Measurements from ENCODE around the gene AKR1B15.
"Not testable (repeated sequence)": the region's sequence is repeated elsewhere in the genome, so short reads cannot be mapped to it uniquely, and the experiment has no call there.

Gene AKR1B15

DNA sequence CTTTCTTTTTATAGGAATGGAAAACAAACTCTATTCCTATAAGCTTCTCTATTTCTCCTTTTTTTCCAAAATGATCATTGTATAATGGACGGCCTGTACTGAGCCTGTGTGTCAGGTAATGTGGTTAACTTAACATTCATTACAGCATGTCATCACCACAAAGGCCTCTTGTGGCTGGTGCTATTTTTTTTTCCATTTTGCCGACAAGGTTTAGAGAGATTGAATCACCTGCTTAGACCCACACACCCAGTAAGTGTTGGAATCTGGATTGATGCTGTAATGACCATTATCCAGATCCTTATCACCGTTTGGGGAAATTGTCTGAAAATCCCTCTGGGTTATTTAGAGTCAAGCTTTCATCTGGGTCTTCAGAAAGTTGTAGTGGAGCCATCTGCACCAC is 18.5 kb downstream of the AKR1B15 start:
- no peak for DNase-seq

DNA sequence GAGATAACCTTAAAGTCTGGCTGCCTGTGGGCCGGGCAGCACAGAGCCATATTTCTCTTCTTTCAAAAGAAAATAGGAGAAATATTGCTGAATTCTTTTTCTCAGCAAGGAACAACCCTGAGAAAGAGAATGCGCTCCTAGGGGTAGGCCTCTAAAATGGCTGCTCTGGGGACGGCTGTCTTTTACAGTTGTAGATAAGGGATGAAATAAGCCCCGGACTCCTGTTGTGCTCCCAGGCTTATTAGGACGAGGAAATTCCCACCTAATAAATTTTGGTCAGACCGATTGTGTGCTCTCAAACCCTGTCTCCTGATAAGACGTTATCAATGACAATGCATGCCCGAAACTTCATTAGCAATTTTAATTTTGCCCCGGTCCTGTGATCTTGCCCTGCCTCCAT is 21.1 kb downstream of the AKR1B15 start:
- not testable (repeated sequence) for DNase-seq

DNA sequence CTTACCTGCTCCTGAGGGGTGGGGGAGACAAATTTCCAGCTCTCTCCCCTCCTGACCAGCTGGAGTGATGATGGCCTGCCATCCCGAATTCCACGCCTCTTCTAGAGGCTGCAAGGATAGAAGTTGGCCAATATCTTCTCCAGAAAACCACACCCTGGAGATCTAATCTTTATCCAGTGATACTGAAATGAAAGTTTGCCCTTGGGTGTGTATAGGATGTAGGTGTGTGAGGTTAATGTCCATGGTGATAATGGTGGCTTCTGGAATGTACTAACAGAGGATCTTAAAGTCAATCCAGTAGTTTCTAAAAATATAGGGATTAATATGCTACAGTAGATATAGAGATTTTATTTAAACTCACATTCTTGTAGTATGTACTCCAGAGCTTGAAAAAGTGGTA is 22.2 kb downstream of the AKR1B15 start:
- no peak for DNase-seq

DNA sequence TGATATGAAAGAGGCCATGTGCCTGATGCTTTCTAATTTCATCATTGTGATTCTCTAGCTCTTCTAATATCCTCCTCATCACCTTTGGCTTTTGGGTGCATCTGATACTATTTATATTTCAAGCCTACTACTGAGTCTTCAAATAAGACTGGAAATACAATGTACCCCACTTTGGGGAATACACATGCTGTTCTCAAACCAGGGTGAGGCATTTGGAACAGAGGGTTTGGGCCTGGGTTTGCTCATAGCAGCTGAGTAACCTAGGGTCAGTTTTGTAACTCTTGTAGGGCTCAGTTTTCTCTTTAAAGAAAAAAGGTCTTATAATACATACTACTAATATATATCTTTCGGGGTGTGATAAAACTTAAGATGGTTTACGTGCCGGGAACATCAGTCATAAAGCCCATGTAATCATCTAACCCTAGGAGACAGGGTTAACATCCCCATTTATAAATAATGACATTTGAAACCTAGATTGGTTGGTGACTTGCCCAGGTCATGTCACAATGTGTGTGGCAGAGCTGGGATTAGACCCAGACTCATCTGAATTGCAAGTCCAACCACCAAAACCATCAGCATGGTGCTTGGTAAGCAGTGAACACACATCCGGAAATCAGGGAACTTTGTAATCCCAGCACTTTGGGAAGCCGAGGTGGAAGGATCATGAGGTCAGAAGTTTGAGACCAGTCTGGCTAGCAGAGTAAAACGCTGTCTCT is 23.0 kb downstream of the AKR1B15 start:
- no peak for DNase-seq

DNA sequence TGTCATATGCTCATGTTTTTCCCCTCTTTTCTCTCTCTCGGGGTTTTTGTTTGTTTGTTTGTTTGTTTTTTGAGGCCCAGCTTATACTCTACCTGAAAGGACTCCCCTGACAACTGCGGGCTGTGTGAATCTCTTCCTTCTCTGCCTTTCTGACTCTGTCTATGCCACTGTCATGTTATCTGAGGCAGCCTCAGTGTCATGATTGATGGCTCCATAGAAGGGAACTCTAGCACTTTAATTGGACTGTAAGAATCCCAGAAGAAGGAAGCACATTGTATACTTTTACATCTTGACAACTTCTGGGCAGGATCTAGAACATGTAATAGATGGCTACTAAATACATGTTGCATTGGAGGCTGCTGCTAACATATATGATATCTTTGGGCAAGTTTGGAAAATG is 25.4 kb downstream of the AKR1B15 start:
- no peak for DNase-seq

DNA sequence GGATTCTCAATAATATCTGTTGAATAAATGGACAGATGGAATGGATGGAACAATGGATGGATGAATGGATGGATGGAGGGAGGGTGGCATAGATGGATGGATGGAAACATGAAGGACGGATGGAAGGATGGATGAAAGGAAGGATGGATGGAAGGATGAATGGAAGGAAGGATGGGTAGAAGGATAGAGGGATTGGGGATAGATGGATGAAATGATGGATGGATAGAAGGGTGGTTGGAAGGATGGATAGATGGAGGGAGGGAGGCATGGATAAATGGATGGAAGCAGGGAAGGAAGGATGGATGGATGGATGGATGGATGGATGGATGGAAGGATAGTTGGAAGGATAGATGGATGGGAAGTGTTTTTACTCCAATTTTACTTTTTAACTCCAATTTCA is 35.4 kb downstream of the AKR1B15 start:
- DNase-seq, result no peak

DNA sequence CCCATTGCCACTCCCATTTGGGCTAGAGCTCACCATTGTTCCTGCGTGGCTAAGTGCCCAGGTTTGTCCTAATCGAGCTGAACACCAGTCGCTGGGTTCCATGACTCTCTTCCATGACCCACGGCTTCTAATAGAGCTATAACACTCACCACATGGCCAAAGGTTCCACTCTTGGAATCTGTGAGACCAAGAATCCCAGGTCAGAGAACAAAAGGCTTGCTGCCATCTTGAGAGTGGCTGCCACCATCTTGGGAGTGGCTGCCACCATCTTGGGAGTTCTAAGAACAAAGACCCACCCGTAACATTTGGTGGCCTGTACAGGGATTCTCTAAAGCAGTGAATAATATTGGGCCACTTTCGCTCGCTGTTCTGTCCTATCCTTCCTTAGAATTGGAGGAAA is 37.0 kb downstream of the AKR1B15 start:
- no peak for DNase-seq

DNA sequence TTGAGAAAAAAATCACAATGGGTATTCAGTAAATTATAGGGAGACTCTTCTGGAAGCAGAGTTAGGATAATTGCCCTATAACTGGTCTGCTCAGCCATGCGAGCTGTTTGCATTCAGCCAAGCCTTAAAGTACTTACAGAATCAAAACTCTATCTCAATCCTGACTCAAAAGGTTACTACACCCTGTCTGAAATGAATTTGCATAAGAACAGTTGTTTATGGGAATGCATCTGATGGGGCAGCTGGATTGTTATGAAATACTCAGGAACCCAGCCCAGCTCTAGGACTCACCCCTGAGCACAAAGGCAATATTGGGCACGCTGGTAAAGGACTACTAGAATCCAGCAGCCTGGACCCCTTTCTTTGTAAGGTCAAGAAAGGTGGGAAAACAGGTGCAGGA is 38.8 kb downstream of the AKR1B15 start:
- DNase-seq, result peak in 1 of 3 experiments; percentile 41

DNA sequence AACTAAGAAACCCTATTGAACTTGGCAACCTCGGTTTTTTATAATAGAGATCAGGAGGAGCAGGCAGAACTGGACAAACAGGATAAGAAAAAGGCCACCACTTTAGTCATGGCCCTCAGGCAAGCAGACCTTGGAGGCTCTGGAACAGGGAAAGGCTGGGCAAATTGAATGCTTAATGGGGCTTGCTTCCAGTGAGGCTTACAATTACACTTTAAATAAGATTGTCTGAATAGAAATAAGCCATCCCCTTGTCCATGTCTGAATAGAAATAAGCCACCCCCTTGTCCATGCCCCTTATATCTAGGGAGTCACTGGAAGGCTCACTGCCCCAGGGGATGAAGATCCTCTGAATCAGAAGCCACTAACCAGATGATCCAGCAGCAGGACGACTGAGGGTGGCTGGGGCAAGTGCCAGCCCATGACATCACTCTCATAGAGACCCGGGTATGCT is 40.6 kb downstream of the AKR1B15 start:
- no peak for DNase-seq

DNA sequence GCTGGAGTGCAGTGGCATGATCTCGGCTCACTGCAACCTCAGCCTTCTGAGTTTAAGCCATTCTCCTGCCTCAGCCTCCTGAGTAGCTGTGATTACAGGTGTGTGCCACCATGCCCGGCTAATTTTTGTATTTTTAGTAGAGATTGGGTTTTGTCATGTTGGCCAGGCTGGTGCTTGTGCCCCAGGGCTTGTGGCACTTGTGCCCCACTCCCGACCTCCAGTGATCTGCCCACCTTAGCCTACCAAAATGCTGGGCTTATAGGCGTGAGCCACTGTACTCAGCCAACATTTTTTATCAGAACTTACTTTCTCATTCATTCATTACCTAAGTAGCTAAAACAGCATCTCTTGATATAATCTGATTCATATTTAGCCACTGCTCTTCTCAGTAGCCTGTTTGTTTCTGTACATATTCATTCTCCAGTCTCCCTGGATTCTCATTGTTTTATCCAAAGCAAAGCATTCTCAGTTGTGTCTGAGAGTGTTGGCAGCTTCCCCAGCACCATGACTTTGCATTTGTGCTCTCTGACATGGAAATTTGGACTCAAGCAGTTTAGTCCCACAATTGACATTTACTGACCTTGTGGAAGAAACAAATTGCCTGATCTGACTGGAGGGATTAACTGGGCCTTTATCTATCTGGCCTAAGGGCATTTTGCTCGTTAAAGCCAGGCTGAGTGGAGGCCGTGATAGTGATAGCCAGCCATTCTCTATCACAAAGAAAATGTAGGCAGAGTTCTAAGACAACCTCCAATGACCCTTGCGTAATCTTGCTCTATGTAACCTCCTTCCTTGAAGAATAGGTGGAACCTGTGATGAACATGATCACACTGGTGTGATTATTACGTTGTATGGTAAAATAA is 44.9 kb downstream of the AKR1B15 start:
- DNase-seq, result no peak

DNA sequence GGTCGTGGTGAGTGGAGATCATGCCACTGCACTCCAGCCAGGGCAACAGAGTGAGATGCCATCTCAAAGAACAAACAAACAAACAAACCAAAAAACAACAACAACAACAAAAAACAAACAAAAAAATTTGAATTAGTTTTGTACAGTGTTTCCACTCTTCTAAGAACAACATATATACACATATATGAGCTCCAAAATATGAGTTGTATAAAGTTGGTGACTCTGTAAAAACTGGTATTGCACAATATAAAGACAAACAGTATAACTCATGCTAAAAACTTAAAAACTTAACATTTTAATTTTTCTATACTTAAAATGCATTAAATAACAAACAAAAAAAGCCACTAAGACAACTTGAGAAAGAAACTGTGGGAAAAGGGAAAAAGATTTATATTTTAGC is 46.0 kb downstream of the AKR1B15 start:
- DNase-seq, result no peak

DNA sequence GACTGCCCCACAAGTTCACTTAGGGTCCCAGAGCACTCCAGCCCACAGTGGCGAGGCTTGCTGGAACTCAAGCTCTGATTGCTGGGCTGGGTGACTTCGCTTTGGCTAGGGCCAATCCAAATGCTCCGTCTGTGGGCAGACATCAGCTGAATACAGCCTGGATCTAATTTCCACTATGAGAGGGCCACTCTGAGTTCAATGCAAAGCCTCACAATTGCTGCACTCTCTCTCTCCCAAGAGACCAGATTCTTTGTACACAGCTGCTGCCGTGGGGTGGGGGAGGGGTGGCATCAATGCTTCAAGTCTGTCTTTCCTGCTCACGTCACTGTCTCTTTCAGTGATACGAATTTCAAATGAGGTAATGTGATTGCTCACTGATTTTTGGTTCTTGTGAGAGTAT is 50.5 kb downstream of the AKR1B15 start:
- peak in 2 of 3 experiments; percentile 55 to 74 for DNase-seq

DNA sequence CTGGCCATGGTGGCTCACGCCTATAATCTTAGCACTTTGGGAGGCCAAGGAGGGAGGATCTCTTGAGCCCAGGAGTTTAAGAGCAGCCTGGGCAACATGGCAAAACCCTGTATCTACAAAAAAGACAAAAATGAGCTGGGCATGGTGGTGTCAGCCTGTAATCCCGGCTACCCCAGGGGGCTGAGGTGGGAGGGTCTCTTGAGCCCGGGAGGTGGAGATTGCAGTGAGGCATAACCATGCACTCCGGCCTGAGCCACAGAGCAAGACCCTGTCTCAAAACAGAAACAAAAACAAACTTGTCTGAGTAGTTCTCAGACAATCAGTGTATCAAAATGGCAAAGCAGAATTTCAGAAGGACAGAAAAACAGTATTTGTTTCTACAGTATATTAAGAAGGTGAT is 52.5 kb downstream of the AKR1B15 start:
- DNase-seq, result no peak

DNA sequence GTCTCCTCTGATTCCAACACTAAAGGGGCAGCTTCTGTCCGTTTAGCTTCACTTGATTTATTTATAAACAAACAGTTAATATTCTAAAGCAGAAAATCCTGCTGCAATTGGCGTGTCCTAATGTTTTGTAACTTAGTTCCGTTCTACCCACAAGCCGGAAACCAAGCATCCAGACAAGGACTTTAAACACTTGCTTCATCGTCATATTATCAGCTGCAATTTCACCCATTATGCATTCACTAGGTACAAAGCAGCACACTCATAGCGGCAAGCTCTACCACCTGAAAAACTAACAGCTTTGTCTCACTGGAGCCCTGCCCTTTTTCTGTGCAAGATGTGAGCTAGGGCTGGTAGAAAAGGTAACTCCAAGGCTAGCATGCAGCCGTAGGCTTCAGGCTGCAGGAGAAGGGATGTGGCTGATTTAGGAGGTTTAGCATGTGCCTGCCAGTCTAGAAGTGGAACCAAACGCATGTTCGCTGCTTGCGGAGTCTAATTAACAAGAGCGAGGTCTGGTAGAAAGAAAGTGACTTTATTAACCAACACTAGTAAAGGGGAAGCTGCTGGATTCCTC is 54.1 kb downstream of the AKR1B15 start:
- DNase-seq, result peak in 2 of 3 experiments; percentile 19 to 56

DNA sequence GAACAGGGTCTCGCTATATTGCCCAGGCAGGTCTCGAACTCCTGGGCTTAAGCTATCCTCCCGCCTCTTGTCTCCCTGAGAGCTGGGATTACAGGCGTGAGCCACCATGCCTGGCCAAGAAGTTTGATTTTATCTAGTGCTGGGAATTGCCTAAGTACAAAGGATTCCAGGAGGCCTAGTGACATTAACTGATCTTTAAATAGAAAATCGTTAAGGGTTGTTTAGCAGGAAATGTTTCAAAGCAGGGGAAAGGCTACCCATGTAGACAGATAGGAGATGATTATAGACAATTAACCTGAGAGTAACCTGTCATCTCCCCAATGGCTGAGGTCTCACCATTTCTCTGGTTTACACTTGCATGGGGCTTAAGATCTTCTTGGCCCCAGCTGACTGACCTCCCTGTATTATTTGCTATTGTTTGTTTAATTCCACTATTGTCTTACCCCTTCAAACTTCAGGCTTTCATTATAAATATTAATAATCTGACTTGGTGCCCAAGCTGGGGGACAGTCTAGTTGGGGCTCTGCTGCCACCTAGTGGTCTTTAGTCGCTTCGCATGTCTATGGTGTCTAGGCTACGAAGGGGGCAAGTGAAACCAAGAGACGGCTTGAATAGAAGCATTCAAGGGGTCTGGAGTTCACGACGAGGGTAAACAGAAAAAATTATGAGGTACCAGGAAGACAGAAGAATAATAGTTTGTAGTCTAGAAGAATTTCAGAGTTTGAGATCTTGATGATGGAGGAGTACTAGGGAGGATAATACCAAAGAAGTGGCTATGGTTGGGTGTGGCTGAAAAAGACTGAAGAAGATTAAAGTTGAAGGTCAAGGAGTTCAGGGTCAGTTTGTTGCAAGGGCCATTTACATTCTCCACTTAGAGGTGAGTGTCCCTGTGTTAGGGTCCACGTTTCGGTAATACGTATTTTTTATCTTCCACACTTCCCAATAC is 57.3 kb downstream of the AKR1B15 start:
- DNase-seq, result peak; percentile 52 to 85 (median 57)

DNA sequence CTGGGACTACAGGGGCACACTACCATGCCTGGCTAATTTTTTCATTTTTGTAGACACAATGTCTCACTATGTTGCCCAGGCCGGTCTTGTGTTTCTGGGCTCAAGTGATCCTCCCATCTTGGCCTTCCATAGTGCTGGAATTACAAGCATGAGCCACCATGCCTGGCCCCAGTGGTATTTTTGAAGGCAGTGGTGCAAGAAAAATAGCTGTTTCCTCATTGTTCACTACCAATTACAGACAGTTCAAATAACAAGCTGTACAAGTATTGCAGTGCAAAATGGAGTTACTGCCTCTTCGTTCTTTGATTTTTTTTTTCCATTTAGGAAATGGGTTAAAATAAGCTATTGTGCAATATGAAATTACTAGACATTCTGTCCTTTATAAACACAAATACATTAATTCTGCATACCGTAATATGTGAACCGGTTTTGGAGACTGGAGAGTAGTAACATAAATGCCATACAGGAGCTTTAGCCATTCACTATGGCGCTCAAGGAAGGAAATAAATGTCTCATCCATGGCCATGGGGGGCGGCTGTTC is 62.8 kb downstream of the AKR1B15 start:
- DNase-seq, result no peak

DNA sequence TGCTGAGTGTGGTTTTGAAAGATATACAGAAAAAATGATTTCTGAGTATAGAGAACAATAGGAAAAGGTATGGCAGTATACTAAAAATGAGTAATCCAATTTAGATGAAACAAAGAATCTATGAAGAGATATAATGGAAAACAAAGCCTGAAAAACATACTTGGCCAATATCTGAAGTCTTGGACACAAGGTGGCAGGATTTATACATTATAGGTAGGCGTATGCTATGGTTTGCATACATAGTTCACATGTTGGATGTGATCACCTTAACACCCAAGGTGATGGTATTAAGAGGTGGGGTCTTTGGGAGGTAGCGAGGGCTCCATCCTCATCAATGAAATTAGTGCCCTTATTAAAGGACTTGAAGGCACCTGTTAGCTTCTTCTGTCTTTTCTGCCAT is 63.3 kb downstream of the AKR1B15 start:
- DNase-seq, result peak in 1 of 3 experiments; percentile 24

DNA sequence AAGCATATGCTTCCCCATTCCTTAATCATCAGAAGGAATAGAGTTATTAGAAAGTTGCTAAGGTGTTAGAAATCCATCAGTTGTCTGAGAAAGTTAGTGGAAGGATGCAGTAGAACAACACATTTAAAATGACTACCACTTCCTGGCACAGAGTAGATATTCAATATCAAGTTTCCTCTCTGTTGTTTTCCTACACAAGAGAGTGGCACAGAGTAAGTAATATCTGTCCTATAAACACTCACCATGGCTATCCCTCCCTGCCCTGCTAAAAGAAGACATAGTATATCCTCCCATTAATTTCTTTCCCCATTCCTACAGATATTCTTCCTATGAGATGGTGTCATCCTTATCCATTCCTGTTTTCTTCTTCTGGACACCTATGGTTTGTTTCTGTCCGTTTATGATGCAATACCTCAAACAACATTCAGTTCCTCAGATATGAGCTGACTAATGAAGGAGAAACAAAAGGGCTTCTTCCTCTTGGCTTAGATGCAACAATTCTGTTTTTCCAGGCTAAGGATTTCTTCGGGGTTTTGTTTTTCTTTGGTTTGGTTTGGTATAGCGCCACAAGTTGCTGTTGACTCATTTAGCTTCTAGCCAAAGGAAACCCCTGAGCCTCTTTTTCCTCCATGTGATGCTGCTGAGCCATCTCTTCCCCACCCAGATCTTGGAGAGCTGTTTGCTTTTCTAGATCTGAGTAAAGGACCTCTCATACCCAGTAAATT is 64.9 kb downstream of the AKR1B15 start:
- no peak for DNase-seq

DNA sequence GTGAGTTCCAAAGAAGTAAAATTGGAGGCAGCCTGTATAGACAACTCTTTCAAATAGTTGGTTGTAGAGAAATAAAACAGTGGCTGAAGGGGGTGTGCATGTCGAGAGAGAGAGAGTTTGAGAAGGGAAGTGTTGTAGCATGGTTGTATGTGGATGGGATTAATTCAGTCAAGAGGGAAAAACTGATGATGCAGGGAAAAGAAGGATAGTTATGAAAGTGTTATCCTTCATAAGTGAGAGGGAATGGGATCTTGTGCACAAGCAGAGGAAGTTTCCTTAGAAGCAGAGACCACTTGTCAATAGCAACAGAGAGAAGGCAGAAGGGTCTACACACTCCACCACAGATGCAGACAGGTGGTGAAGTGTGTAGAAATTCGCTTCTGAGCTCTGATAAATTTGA is 67.7 kb downstream of the AKR1B15 start:
- no peak for DNase-seq

DNA sequence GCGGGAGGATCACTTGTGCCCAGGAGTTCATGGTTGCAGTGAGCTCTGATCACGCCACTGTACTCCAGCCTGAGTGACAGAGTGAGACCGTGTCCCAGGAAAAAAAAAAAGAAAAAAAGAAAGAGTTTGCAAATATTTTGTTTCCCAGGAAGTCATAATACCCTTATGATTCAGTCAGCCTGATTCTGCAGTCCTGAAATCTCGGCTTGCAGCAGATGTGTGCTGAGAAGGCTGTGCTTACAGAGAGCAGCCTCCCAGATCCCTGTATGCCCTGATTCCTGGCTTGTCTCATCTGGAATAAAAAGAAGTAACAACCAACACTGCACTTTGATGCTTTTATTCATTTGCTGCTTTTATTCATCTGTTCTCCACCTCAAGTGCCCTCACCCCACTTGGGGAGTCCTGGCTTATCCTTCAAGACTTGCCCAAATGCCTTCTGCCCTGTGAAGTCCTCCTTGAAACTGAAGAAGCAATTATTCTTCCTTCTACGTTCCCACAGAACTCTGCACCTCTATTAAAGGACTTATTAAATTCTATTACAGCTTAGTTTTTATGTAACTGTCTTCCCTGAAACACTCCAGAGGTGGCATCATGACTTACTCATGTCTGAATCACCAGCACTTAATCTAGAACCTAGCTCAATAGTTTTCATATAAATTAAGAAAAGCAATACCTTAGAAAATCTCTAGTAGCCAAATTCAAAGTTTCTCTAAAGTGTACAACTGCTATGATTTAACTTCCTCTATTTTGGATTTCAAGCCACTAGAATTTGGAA is 70.0 kb downstream of the AKR1B15 start:
- no peak for DNase-seq

Data from NCI-H1417 (cell line).